PFSK-1 (cell line): ENCODE results near the gene TNN.

ENCODE experiments used
- FOXP2 ChIP-seq: optimal IDR thresholded peaks from 2 replicates; pipeline ENCODE3; 2011; ENCODE audit warnings: borderline replicate concordance, control low read depth, inconsistent platforms; ENCODE audit not compliant: insufficient read depth; ENCODE audit errors: extremely low read length, extremely low read depth
- POLR2AphosphoS5 ChIP-seq: IDR thresholded peaks from 2 replicates; pipeline ENCODE4 v1.6.1; 2012; ENCODE audit warnings: low read depth, mild to moderate bottlenecking, control low read depth, low read length, moderate library complexity
- SIN3A ChIP-seq: IDR thresholded peaks from 2 replicates; pipeline ENCODE4 v1.6.1; 2012; ENCODE audit warnings: mild to moderate bottlenecking, low read length, moderate library complexity, borderline replicate concordance; ENCODE audit not compliant: insufficient read depth
- TAF1 ChIP-seq: IDR thresholded peaks from 2 replicates; pipeline ENCODE4 v1.6.1; 2012; ENCODE audit warnings: low read length, control low read depth, borderline replicate concordance; ENCODE audit not compliant: insufficient read depth
- TF ChIP-seq, protein P1 (sequence below), 2 experiments: IDR thresholded peaks; 2 replicates each; pipeline versions ENCODE4 v1.6.1 to v1.8.0; 2011 to 2012; ENCODE audit warnings: low read depth in 2 of 2, low read length in 2 of 2, control low read depth in 1 of 2, inconsistent platforms in 1 of 2, mild to moderate bottlenecking in 1 of 2, moderate library complexity in 1 of 2; ENCODE audit not compliant: insufficient read depth in 1 of 2

TNN gene

DNA sequence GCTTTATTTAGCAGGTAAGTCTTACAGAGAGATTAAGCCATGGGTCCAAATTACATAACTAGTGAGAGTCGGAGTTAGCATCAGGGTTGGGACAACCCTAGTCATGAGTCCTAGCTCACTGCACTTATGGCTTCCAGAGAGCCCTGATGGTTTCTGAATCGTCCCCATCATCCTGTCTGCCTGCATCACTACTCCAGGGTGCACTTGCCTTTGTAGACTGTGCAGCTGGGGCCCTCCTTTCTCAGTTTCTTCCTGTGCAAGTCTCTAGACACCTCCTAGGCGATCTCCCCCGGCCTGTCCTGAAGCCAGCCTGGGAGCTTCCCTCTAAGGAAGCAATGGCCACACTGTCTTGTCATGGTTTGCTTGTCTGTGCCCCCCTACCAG is 87.8 kb downstream of the TNN start:
- no peak for TF ChIP-seq FOXP2
- TF ChIP-seq, protein P1, sequence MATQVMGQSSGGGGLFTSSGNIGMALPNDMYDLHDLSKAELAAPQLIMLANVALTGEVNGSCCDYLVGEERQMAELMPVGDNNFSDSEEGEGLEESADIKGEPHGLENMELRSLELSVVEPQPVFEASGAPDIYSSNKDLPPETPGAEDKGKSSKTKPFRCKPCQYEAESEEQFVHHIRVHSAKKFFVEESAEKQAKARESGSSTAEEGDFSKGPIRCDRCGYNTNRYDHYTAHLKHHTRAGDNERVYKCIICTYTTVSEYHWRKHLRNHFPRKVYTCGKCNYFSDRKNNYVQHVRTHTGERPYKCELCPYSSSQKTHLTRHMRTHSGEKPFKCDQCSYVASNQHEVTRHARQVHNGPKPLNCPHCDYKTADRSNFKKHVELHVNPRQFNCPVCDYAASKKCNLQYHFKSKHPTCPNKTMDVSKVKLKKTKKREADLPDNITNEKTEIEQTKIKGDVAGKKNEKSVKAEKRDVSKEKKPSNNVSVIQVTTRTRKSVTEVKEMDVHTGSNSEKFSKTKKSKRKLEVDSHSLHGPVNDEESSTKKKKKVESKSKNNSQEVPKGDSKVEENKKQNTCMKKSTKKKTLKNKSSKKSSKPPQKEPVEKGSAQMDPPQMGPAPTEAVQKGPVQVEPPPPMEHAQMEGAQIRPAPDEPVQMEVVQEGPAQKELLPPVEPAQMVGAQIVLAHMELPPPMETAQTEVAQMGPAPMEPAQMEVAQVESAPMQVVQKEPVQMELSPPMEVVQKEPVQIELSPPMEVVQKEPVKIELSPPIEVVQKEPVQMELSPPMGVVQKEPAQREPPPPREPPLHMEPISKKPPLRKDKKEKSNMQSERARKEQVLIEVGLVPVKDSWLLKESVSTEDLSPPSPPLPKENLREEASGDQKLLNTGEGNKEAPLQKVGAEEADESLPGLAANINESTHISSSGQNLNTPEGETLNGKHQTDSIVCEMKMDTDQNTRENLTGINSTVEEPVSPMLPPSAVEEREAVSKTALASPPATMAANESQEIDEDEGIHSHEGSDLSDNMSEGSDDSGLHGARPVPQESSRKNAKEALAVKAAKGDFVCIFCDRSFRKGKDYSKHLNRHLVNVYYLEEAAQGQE (IDR thresholded peaks at IDR 0.05; ENCODE audit: insufficient read depth in 1 of 2, low read depth in 2 of 2, low read length in 2 of 2) = no peak

DNA sequence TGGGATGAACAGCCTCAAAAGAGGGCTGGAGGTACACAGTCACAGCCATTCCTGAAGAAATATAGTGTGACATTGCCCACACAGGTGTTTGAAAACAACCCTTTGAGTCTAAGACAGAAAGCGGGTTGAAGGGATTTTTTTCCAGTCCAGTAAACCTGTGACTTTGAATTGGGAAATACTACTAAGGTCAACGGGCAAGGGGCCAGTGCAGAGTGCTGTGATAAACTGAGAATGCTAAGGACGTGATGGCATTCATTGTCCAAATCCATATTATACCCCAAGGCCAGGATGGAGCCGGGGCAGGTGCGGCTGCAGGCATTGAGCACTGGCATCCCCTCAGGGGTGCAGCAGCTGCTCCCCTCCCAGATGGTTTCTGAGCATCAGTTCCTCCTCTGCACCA is 88.3 kb downstream of the TNN start:
- TF ChIP-seq TAF1 (no peak), POLR2AphosphoS5 (no peak), FOXP2 (no peak), SIN3A (no peak)
- TF ChIP-seq, protein P1 (IDR thresholded peaks at IDR 0.05; ENCODE audit: insufficient read depth in 1 of 2, low read depth in 2 of 2, low read length in 2 of 2) = no peak

DNA sequence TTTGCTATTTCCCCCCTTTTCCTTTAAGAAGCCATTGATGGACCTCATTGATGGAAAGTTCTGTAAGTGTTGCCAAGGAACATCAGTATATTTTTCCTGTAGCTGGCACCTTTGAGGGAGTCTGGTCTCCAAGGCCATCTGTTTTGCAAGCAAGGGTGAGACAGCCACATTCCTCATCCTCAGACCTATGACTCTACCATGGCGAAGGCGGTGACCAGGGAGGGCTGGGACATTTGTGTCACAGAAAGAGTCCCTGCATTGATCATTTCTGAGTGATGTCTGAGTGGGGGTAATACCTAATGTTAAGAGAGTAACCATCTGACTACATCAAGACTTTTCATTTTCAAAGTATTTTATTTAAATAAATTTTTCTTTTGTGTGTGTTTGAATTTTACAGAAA is 89.6 kb downstream of the TNN start:
- TF ChIP-seq, protein P1 (IDR thresholded peaks at IDR 0.05; ENCODE audit: insufficient read depth in 1 of 2, low read depth in 2 of 2, low read length in 2 of 2) = no peak
- no peak for TF ChIP-seq FOXP2
- TF ChIP-seq TAF1 = no peak
- no peak for TF ChIP-seq POLR2AphosphoS5
- no peak for TF ChIP-seq SIN3A

DNA sequence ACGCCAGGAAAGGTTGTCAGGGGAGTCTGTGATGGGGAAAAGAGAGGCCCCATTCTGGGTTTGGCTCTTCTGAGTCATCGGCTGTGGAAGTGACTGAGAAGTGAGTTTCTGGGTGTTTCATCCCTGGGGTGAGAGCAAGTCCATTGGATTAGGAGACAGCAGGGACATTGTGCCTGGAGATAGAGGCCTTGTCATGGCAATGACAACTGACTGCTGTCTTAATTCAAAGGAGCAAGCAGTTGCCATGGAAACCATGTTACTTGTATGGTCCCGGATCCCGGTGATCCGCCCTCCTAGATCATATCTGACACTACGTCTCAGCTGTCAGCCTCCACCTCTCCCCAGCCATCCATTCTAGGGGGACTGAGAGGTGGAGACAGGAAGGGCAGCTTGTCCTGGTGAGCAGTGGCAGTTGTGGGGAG is 90.5 kb downstream of the TNN start:
- no peak for TF ChIP-seq TAF1
- TF ChIP-seq, protein P1 (IDR thresholded peaks at IDR 0.05; ENCODE audit: insufficient read depth in 1 of 2, low read depth in 2 of 2, low read length in 2 of 2) = no peak
- no peak for TF ChIP-seq POLR2AphosphoS5
- no peak for TF ChIP-seq FOXP2
- TF ChIP-seq SIN3A = no peak

DNA sequence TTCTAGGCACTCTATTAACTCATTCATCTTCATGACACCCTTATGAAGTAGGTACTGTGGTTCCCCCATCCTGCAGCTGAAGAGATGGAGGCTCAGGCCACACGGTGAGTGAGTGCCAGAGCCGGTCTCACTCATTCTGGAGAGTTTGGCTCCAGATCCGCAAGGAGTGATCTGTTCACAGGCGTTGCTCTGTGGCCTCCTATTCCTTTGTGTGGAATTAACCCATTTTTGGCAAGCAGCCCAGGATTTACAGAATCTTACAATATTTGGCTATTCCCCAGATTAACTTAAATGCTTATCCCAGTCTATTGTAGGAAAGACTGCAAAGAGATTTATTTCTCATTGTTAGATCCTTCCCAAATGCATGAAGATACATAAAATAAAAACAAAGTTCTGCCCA is 95.3 kb downstream of the TNN start:
- no peak for TF ChIP-seq TAF1
- no peak for TF ChIP-seq SIN3A
- TF ChIP-seq, protein P1 (IDR thresholded peaks at IDR 0.05; ENCODE audit: insufficient read depth in 1 of 2, low read depth in 2 of 2, low read length in 2 of 2) = no peak
- TF ChIP-seq POLR2AphosphoS5 = no peak
- TF ChIP-seq FOXP2 = no peak
